ENCODE results near the gene PTPRT. TPM values are rescaled to one million over a fixed set of nuclear protein-coding genes. Genes with fewer than 3 reads are reported as not detected.

The PTPRT gene
- total RNA-seq, 1 experiment from 2014 or later, result 0.20 TPM

- Mint-ChIP-seq H3K27me3 (ENCODE audit: insufficient read depth, unreplicated experiment) (peaks cover 17% of the 10 kb centered on the region), H3K9me3 (ENCODE audit: unreplicated experiment) (no peaks in the 10 kb centered on the region), H3K4me3 (ENCODE audit: unreplicated experiment) (no peak overlapping the region), H3K27ac (ENCODE audit: unreplicated experiment) (no peak overlapping the region), H3K36me3 (ENCODE audit: insufficient read depth, unreplicated experiment) (no peaks in the 10 kb centered on the region), H3K4me1 (ENCODE audit: low read depth, unreplicated experiment) (no peaks in the 10 kb centered on the region)
- CTCF ChIA-PET, result no interaction called here
- intact Hi-C loops (cut with micrococcal nuclease; ENCODE audit: unreplicated experiment), result no loop called here
- H3K4me1 ChIP-seq, result 0 out of 2 replicates have a peak, but pooled peaks cover 5% of the 10 kb centered on the region
- POLR2A ChIA-PET, result interaction anchor here (0.7 kb wide), 1 partner anchor 11 kb away, joined by 3 read pairs; no protein-coding TSS in a partner anchor
- DNase-seq, result no peak
- H3K4me3 ChIP-seq (ENCODE audit: low read depth, low read length), result no peak overlapping the region
- H3K9me3 ChIP-seq, result no peaks in the 10 kb centered on the region
- no TSS peak for BruUV-seq (replicated peaks)
- H3K36me3 ChIP-seq (ENCODE audit: control insufficient read depth, insufficient read depth, low read length), result no peaks in the 10 kb centered on the region
- no peak for TF ChIP-seq CTCF (IDR thresholded peaks at IDR 0.05; ENCODE audit: insufficient read depth in 1 of 2, low read depth in 1 of 2, low read length in 1 of 2, severe bottlenecking in 1 of 2, unreplicated experiment in 1 of 2)
- no peaks in the 10 kb centered on the region for H3K27me3 ChIP-seq (replicated peaks; ENCODE audit: control insufficient read depth, insufficient read depth, low read length)
These were observed 1089.5 kb downstream of the PTPRT start for GRCh38 chr20:42100137-42100704.

- CTCF ChIA-PET, result no interaction called here
- Mint-ChIP-seq H3K36me3 (ENCODE audit: insufficient read depth, unreplicated experiment) (no peaks in the 10 kb centered on the region), H3K4me1 (ENCODE audit: low read depth, unreplicated experiment) (no peaks in the 10 kb centered on the region), H3K4me3 (ENCODE audit: unreplicated experiment) (no peak overlapping the region), H3K27ac (ENCODE audit: unreplicated experiment) (no peak overlapping the region), H3K9me3 (ENCODE audit: unreplicated experiment) (no peaks in the 10 kb centered on the region), H3K27me3 (ENCODE audit: insufficient read depth, unreplicated experiment) (peaks cover 20% of the 10 kb centered on the region)
- POLR2A ChIA-PET, result no interaction called here
- no peak for TF ChIP-seq CTCF (IDR thresholded peaks at IDR 0.05; ENCODE audit: insufficient read depth in 1 of 2, low read depth in 1 of 2, low read length in 1 of 2, severe bottlenecking in 1 of 2, unreplicated experiment in 1 of 2)
- no peak overlapping the region for H3K4me3 ChIP-seq (ENCODE audit: low read depth, low read length)
- DNase-seq, result no peak
- no TSS peak for BruUV-seq (replicated peaks)
- H3K9me3 ChIP-seq, result no peaks in the 10 kb centered on the region
- no peaks in the 10 kb centered on the region for H3K36me3 ChIP-seq (ENCODE audit: control insufficient read depth, insufficient read depth, low read length)
- H3K27me3 ChIP-seq (replicated peaks; ENCODE audit: control insufficient read depth, insufficient read depth, low read length), result no peaks in the 10 kb centered on the region
- intact Hi-C loops (cut with micrococcal nuclease; ENCODE audit: unreplicated experiment), result no loop called here
- H3K4me1 ChIP-seq, result 0 out of 2 replicates have a peak, but pooled peaks cover 5% of the 10 kb centered on the region
These were observed 1090.6 kb downstream of the PTPRT start for GRCh38 chr20:42099101-42099500.

- no peak for DNase-seq
- no peaks in the 10 kb centered on the region for H3K36me3 Mint-ChIP-seq (ENCODE audit: insufficient read depth, unreplicated experiment)
- CTCF ChIA-PET, result no interaction called here
- Histone ChIP-seq H3K4me1 (0 out of 2 replicates have a peak, but pooled peaks cover 5% of the 10 kb centered on the region), H3K4me3 (ENCODE audit: low read depth, low read length) (no peak overlapping the region), H3K27me3 (replicated peaks; ENCODE audit: control insufficient read depth, insufficient read depth, low read length) (no peaks in the 10 kb centered on the region), H3K36me3 (ENCODE audit: control insufficient read depth, insufficient read depth, low read length) (no peaks in the 10 kb centered on the region), H3K9me3 (no peaks in the 10 kb centered on the region)
- H3K4me3 Mint-ChIP-seq (ENCODE audit: unreplicated experiment), result no peak overlapping the region
- no peak overlapping the region for H3K27ac Mint-ChIP-seq (ENCODE audit: unreplicated experiment)
- POLR2A ChIA-PET, result no interaction called here
- no peak for TF ChIP-seq CTCF (IDR thresholded peaks at IDR 0.05; ENCODE audit: insufficient read depth in 1 of 2, low read depth in 1 of 2, low read length in 1 of 2, severe bottlenecking in 1 of 2, unreplicated experiment in 1 of 2)
- no peaks in the 10 kb centered on the region for H3K9me3 Mint-ChIP-seq (ENCODE audit: unreplicated experiment)
- peaks cover 20% of the 10 kb centered on the region for H3K27me3 Mint-ChIP-seq (ENCODE audit: insufficient read depth, unreplicated experiment)
- H3K4me1 Mint-ChIP-seq (ENCODE audit: low read depth, unreplicated experiment), result no peaks in the 10 kb centered on the region
- no TSS peak for BruUV-seq (replicated peaks)
- intact Hi-C loops (cut with micrococcal nuclease; ENCODE audit: unreplicated experiment), result no loop called here
These were observed 1091.3 kb downstream of the PTPRT start for GRCh38 chr20:42098418-42098817.
